Measurements from ENCODE around the gene DCUN1D1. TPM values are rescaled to one million over a fixed set of nuclear protein-coding genes. Genes with fewer than 3 reads are reported as not detected.

DCUN1D1 gene
- polyA plus RNA-seq, 3 donors: 46.1 to 61.9 (median 51.2) TPM

DNA sequence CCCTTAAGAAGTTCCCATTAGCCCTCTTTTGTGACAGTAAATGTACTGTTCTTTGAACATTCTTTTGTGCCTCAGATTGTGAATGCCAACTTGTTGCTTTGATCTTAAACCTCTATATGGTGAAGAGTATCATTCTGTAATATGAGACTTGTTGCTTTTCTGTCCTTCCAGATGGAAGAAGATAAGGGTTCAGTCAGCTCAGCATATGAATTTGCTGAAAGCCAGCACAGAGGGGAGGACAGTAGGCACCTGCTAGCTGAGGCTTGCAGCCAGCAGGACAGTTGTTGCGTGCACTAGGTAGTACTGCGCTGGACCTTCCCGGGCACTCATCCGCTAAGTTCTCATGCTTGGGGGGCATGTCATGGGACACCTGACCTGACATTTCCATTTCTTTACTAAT, 74.7 kb downstream of the DCUN1D1 start:
- DNase-seq: no peak

GRCh38 chr3:182904164-182904563, 76.2 kb downstream of the DCUN1D1 start:
- no peak for DNase-seq

DNA sequence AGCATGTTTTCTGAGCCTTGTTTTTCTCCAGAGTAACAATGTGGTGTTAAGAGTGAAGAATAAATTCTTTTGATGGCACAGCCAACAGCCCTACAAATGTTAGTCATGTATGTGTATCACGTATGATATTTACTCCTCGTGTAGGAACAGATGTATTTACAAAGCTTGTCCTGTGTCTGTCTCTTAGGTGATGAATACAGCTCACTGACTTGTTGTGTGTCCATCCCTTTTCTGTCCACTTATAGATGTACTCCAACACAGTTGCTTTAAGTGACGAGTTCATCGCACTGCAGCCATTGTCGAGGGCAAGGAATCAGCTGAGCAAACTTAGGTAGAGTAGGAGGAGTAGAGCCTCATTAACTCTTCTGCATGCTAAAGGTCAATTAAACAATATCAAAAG, 78.1 kb downstream of the DCUN1D1 start:
- DNase-seq: no peak

GRCh38 chr3:182896553-182896952, 83.8 kb downstream of the DCUN1D1 start:
- DNase-seq: no peak

- DNase-seq: no peak
Observed at GRCh38 chr3:182895513-182896112, 84.7 kb downstream of the DCUN1D1 start.

DNA sequence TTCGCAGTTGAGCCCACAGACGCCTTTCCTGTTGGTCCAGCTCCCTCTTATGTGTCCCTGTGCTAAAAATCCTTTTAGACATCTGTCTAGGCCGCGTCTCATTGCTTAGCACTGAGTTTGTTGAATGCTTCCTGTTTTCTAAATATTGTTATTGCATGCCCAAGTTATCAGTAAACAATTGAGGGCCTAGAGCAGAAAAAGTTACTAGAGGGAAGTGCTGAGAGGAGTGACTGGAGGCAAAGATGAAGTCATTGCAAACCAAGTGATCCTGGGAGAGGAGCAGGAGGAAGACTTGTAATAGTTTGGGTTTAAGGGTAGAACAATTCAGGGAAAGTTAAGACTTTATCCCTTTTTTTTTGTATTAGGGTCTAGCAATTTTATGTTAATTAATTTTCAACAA, 88.1 kb downstream of the DCUN1D1 start:
- no peak for DNase-seq

GRCh38 chr3:182891364-182891763, 89.0 kb downstream of the DCUN1D1 start:
- DNase-seq: no peak

DNA sequence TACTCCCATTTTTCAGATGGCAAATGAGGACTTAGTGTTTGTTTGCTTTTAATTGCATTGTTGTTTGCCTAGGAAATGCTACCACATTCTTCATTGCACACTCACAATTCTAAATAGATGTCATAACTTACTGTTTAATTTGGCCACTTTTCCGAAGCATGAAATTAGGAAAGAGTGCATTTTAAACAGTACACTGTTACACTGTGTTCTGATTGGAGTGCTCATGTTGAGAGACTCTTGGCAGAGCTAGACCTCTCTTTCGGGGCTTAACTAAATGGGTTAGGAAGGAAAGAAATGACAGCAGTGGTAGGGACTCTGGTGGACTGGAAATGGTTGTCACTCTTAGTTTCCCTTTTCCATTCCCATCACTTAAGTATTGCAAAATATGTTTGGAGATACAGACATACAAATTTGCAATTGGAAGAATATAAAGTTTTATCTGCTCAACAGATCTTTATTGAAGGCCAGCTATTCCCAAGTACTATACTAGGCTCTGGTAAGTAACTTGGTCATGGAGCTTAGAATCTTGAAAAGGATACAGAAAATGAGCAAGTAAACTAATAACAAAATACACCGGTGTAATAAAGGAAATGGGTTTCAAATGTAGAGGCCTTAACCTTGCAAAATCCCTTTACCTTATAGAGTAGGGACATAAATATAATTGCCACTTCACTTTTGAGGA, 90.2 kb downstream of the DCUN1D1 start:
- no peak for DNase-seq

Other genes with a start within 250 kb of the DCUN1D1 start
- 10 to 100 TPM; 51.5 to 53.6 (median 52.7) TPM for gene ATP11B, start 187.0 kb downstream of the DCUN1D1 start, polyA plus RNA-seq (ENCODE audit: insufficient read length in 3 of 3)
- gene MCCC1, start 119.0 kb upstream of the DCUN1D1 start, polyA plus RNA-seq (ENCODE audit: insufficient read length in 3 of 3): 10 to 100 TPM; 55.5 to 64.4 (median 62.8) TPM
- gene LAMP3, start 182.2 kb upstream of the DCUN1D1 start, polyA plus RNA-seq (ENCODE audit: insufficient read length in 3 of 3): 1 to 10 TPM; 2.3 to 4.9 (median 2.7) TPM